ENCODE measurements around the gene TSGA10IP.
A peak's percentile ranks its signal among the peaks of the same experiment; 100 is the strongest.

TSGA10IP gene

DNA sequence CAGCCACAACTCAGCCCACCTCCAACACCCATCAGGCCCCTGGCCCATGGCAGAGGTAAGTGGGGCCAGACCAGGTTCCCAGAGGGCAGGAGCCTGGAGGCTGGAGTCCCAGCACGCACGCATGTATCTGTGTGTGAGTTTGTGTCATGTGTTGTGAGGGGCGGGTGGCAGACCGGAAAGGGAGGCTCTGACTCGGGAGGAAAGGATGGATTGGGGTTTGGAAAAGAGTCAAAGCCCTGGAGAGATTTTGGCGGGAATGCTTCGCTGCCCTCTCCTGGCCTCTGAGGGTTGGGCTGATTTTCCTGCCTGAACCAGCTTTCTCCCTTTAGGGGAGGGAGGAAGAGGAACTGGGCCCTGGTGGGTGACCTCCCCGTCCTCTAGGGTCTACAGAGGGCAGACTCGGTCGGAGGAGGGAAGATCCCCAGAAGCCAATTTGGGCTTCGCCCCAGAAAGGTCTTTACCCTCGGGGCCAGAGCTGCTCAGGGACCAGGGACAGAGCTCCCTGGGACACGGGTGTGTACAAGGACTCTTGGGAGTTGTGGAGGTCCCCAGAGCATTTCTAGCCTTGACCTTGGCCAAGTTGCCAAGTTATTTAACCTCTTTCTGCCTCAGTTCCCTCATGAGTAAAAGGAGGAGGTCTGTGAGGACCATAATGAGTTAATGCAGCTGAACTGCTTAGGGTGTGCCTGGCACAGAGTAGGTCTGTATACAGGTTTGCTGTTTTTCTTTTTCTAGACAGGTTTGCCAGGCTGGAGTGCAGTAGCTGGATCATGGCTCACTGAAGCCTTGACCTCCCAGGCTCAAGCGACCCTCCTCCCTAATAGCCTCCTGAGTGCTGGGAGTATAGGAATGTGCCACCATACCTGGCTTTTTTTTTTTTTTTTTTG, 33.4 kb upstream of the TSGA10IP start:
- DNase-seq (ENCODE audit: low read depth): no peak
- H3K4me3 ChIP-seq (ENCODE audit: low read depth, low read length): no peak overlapping the region
- TF ChIP-seq CTCF (IDR thresholded peaks at IDR 0.05; ENCODE audit: low read depth, low read length, missing control alignments): peak; percentile 5

DNA sequence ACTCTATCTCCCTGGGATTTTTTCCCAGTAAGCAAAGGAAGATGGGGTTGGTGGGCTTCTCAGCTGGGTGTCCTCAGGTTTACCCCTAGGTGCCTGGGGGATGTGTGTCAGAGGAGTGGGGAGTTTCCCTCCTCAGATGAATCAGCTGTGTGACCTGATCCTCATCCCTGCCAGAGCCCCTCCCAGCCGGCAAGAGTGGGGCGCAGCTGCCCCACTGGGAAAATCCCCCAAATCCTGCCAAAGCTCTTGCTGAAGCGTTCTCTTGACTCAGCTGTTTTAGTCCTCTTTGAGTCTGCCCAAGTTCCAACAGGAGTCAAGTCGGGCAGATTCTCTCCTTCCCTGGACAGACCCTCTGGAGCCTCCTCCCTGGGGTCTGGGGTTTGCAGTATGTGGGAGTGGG, 32.4 kb upstream of the TSGA10IP start:
- no peak for DNase-seq (ENCODE audit: low read depth)
- no peak for TF ChIP-seq CTCF (IDR thresholded peaks at IDR 0.05; ENCODE audit: low read depth, low read length, missing control alignments)
- H3K4me3 ChIP-seq (ENCODE audit: low read depth, low read length): no peak overlapping the region

- DNase-seq (ENCODE audit: low read depth): no peak
Measured at GRCh38 chr11:65915101-65915820, 30.0 kb upstream of the TSGA10IP start.

DNA sequence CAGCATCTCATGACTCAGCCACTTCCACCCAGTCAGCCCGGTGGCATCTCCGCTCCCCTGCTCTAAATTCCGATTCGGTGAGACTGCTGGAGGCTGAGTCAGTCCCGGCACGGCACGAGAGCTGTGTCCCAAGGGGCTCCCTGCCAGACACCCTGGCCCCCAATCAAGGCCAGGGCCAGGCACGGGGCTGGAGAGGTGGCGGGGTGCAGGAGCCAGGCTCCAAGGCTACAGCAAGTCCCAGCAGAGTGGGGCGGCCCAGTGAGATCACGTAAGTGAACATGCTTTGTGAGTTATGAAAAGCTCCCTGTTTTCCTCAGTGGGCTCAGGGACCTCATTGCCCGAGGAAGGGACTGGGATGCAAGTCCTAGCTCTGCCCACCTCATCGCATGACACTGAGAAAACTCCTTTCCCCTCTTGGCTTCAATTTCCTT, 29.4 kb upstream of the TSGA10IP start:
- DNase-seq (ENCODE audit: low read depth): no peak
- TF ChIP-seq CTCF (IDR thresholded peaks at IDR 0.05; ENCODE audit: low read depth, low read length, missing control alignments): no peak
- no peak overlapping the region for H3K4me3 ChIP-seq (ENCODE audit: low read depth, low read length)

More at GRCh38 chr11:65915101-65915820, 30.0 kb upstream of the TSGA10IP start:
- no peak for TF ChIP-seq CTCF (IDR thresholded peaks at IDR 0.05; ENCODE audit: low read depth, low read length, missing control alignments)
- H3K4me3 ChIP-seq (ENCODE audit: low read depth, low read length): no peak overlapping the region

DNA sequence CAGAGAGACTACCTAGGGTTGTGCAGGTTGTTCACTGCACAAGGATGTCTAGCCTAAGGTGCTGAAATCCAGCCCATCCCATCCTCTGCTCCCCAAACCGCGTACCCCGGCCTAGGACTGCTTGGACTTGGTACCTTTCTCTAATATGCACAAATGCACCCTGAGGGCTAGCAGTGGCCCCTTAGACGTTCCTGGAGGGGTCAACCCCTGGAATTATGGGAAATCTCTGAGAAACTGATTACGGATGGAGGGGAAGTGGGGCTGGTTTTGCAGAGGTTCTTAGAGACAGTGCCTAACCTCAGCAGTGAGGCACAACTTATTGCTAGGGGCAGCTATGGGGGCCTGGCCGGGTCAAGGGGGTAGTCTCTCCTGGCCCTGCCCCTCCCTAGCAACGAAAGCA, 28.9 kb upstream of the TSGA10IP start:
- no peak overlapping the region for H3K4me3 ChIP-seq (ENCODE audit: low read depth, low read length)
- no peak for TF ChIP-seq CTCF (IDR thresholded peaks at IDR 0.05; ENCODE audit: low read depth, low read length, missing control alignments)
- DNase-seq (ENCODE audit: low read depth): no peak

DNA sequence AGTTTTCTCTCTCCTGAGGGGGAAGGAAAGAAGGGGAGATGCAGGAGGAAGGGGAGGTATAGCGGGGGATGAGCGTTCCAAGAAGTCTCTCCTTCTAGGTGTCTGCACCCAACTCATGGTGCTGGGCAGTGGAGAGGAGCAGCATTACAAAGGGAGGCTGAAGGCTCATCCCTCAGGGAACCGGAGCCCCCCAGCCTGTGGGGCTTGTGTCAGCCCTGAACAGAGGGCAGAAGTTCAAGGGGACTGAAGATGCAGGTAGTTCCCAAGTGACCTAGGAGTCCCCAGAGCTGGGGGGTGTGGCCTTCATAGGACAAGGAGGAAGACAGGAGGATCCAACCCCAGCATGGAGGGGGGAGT, 28.2 kb upstream of the TSGA10IP start:
- no peak for TF ChIP-seq CTCF (IDR thresholded peaks at IDR 0.05; ENCODE audit: low read depth, low read length, missing control alignments)
- H3K4me3 ChIP-seq (ENCODE audit: low read depth, low read length): no peak overlapping the region
- DNase-seq (ENCODE audit: low read depth): no peak
